ENCODE results near the gene NOS3. TPM values are rescaled to one million over a fixed set of nuclear protein-coding genes. Genes with fewer than 3 reads are reported as not detected.

NOS3 gene
- total and polyA plus RNA-seq, 2 experiments from 2014 or later: 2.6 to 6.1 TPM

DNA sequence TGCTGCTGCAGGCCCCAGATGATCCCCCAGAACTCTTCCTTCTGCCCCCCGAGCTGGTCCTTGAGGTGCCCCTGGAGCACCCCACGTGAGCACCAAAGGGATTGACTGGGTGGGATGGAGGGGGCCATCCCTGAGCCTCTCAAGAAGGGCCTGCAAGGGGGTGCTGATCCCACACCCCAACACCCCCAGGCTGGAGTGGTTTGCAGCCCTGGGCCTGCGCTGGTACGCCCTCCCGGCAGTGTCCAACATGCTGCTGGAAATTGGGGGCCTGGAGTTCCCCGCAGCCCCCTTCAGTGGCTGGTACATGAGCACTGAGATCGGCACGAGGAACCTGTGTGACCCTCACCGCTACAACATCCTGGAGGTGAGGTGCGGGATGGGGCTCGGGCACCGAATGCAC, 8.2 kb downstream of the NOS3 start:
- no peak overlapping the region for H3K27ac ChIP-seq (ENCODE audit: low read depth)
- DNase-seq (ENCODE audit: low spot score) (no peak), ATAC-seq (no peak)
- no peaks in the 10 kb centered on the region for H3K4me1 ChIP-seq (ENCODE audit: insufficient read depth)
- H3K4me2 ChIP-seq: no peak overlapping the region
- no peak for TF ChIP-seq EZH2phosphoT487 (IDR thresholded peaks at IDR 0.05; ENCODE audit: unreplicated experiment)
- TF ChIP-seq ZNF114 (CRISPR knock-in tag; IDR thresholded peaks at IDR 0.05): no peak
- no peak for TF ChIP-seq JUNB (IDR thresholded peaks at IDR 0.05; ENCODE audit: unreplicated experiment)
- no peak for TF ChIP-seq CREB1 (CRISPR knock-in tag; IDR thresholded peaks at IDR 0.05; ENCODE audit: low read depth)
- TF ChIP-seq, protein P1, sequence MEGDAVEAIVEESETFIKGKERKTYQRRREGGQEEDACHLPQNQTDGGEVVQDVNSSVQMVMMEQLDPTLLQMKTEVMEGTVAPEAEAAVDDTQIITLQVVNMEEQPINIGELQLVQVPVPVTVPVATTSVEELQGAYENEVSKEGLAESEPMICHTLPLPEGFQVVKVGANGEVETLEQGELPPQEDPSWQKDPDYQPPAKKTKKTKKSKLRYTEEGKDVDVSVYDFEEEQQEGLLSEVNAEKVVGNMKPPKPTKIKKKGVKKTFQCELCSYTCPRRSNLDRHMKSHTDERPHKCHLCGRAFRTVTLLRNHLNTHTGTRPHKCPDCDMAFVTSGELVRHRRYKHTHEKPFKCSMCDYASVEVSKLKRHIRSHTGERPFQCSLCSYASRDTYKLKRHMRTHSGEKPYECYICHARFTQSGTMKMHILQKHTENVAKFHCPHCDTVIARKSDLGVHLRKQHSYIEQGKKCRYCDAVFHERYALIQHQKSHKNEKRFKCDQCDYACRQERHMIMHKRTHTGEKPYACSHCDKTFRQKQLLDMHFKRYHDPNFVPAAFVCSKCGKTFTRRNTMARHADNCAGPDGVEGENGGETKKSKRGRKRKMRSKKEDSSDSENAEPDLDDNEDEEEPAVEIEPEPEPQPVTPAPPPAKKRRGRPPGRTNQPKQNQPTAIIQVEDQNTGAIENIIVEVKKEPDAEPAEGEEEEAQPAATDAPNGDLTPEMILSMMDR (conservative IDR thresholded peaks at IDR 0.05; ENCODE audit: low read depth in 2 of 2): no peak
- no peak for TF ChIP-seq ZNF331 (CRISPR knock-in tag; IDR thresholded peaks at IDR 0.05; ENCODE audit: low read depth)
- no peak for TF ChIP-seq EZH2 (IDR thresholded peaks at IDR 0.05; ENCODE audit: low read depth, unreplicated experiment)
- no peak for TF ChIP-seq POLR2AphosphoS5 (IDR thresholded peaks at IDR 0.05; ENCODE audit: low read depth)
- TF ChIP-seq, protein P2, sequence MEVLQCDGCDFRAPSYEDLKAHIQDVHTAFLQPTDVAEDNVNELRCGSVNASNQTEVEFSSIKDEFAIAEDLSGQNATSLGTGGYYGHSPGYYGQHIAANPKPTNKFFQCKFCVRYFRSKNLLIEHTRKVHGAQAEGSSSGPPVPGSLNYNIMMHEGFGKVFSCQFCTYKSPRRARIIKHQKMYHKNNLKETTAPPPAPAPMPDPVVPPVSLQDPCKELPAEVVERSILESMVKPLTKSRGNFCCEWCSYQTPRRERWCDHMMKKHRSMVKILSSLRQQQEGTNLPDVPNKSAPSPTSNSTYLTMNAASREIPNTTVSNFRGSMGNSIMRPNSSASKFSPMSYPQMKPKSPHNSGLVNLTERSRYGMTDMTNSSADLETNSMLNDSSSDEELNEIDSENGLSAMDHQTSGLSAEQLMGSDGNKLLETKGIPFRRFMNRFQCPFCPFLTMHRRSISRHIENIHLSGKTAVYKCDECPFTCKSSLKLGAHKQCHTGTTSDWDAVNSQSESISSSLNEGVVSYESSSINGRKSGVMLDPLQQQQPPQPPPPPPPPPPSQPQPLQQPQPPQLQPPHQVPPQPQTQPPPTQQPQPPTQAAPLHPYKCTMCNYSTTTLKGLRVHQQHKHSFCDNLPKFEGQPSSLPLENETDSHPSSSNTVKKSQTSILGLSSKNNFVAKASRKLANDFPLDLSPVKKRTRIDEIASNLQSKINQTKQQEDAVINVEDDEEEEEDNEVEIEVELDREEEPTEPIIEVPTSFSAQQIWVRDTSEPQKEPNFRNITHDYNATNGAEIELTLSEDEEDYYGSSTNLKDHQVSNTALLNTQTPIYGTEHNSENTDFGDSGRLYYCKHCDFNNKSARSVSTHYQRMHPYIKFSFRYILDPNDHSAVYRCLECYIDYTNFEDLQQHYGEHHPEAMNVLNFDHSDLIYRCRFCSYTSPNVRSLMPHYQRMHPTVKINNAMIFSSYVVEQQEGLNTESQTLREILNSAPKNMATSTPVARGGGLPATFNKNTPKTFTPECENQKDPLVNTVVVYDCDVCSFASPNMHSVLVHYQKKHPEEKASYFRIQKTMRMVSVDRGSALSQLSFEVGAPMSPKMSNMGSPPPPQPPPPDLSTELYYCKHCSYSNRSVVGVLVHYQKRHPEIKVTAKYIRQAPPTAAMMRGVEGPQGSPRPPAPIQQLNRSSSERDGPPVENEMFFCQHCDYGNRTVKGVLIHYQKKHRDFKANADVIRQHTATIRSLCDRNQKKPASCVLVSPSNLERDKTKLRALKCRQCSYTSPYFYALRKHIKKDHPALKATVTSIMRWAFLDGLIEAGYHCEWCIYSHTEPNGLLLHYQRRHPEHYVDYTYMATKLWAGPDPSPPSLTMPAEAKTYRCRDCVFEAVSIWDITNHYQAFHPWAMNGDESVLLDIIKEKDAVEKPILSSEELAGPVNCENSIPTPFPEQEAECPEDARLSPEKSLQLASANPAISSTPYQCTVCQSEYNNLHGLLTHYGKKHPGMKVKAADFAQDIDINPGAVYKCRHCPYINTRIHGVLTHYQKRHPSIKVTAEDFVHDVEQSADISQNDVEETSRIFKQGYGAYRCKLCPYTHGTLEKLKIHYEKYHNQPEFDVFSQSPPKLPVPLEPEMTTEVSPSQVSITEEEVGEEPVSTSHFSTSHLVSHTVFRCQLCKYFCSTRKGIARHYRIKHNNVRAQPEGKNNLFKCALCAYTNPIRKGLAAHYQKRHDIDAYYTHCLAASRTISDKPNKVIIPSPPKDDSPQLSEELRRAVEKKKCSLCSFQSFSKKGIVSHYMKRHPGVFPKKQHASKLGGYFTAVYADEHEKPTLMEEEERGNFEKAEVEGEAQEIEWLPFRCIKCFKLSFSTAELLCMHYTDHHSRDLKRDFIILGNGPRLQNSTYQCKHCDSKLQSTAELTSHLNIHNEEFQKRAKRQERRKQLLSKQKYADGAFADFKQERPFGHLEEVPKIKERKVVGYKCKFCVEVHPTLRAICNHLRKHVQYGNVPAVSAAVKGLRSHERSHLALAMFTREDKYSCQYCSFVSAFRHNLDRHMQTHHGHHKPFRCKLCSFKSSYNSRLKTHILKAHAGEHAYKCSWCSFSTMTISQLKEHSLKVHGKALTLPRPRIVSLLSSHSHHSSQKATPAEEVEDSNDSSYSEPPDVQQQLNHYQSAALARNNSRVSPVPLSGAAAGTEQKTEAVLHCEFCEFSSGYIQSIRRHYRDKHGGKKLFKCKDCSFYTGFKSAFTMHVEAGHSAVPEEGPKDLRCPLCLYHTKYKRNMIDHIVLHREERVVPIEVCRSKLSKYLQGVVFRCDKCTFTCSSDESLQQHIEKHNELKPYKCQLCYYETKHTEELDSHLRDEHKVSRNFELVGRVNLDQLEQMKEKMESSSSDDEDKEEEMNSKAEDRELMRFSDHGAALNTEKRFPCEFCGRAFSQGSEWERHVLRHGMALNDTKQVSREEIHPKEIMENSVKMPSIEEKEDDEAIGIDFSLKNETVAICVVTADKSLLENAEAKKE (CRISPR knock-in tag; IDR thresholded peaks at IDR 0.05): no peak
- no peak for TF ChIP-seq REST (IDR thresholded peaks at IDR 0.05; ENCODE audit: unreplicated experiment)
- TF ChIP-seq, protein P3, sequence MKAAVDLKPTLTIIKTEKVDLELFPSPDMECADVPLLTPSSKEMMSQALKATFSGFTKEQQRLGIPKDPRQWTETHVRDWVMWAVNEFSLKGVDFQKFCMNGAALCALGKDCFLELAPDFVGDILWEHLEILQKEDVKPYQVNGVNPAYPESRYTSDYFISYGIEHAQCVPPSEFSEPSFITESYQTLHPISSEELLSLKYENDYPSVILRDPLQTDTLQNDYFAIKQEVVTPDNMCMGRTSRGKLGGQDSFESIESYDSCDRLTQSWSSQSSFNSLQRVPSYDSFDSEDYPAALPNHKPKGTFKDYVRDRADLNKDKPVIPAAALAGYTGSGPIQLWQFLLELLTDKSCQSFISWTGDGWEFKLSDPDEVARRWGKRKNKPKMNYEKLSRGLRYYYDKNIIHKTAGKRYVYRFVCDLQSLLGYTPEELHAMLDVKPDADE (IDR thresholded peaks at IDR 0.05): no peak
- no peak for TF ChIP-seq NANOG (IDR thresholded peaks at IDR 0.05; ENCODE audit: borderline replicate concordance)
- TF ChIP-seq STAT1 (IDR thresholded peaks at IDR 0.05; ENCODE audit: unreplicated experiment): no peak
- no peaks in the 10 kb centered on the region for H3K36me3 ChIP-seq (ENCODE audit: insufficient read depth)
- Mint-ChIP-seq H3K4me1 (peaks cover 6% of the 10 kb centered on the region), H3K36me3 (ENCODE audit: low read depth) (no peaks in the 10 kb centered on the region; the same call in 2 of the 3 replicates), H3K4me3 (no peak overlapping the region), H3K9me3 (no peaks in the 10 kb centered on the region), H3K27me3 (ENCODE audit: insufficient read depth, low read depth, poor library complexity) (peaks cover 12% of the 10 kb centered on the region), H3K27ac (no peak overlapping the region)
- no peak overlapping the region for H2AFZ ChIP-seq
- no peaks in the 10 kb centered on the region for H3F3A ChIP-seq (replicated peaks; ENCODE audit: low read depth)
- no peak overlapping the region for H3K4me3 ChIP-seq
- H3K79me2 ChIP-seq (replicated peaks; ENCODE audit: insufficient read depth): no peaks in the 10 kb centered on the region
- no peaks in the 10 kb centered on the region for H3K9me2 ChIP-seq (ENCODE audit: insufficient read depth)
- no peaks in the 10 kb centered on the region for H4K20me1 ChIP-seq (replicated peaks; ENCODE audit: insufficient read depth)
- no peaks in the 10 kb centered on the region for H3K27me3 ChIP-seq (ENCODE audit: insufficient read depth)

All from GM23338 (cell line).